ENCODE measurements around the gene KIAA0825.
"Not testable (repeated sequence)": the region's sequence is repeated elsewhere in the genome, so short reads cannot be mapped to it uniquely, and the experiment has no call there.

KIAA0825 gene

DNA sequence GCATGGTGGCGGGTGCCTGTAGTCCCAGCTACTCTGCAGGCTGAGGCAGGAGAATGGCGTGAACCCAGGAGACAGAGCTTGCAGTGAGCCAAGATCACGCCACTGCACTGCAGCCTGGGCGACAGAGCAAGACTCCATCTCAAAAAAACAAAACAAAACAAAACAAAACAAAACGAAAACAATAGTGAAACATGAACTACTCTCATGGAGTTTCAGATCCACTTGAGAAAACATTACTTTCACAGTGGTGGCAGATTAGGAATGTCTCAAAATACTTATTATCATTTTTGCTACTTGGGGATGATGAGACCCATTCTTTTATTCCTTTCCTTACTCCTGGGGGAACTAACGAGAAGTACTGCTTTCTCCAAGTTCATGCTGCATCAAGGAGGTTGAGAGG is 448.2 kb downstream of the KIAA0825 start:
- DNase-seq = not testable (repeated sequence)

GRCh38 chr5:94168151-94168550 is 450.3 kb downstream of the KIAA0825 start:
- no peak for DNase-seq

DNA sequence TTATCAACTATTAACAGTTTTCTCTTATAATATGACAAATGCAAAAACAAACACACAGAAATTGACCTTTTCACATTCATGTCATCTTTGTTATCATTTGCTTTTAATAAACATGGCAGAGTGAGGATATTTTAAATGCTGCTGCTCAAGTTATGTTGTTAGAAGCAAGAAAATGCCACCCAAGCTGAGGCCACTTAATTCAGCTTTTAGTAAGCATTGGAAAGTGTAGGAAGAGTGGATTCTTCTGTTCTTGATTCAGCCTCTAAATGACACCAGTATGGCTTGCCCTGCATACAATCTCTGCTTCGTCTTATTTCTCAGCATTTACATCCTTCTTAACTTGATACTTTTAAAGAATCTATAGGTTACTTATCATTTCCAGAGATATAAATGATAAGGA is 456.6 kb downstream of the KIAA0825 start:
- no peak for DNase-seq

GRCh38 chr5:94159144-94159543 is 459.3 kb downstream of the KIAA0825 start:
- DNase-seq = no peak

GRCh38 chr5:94157704-94158539 is 460.5 kb downstream of the KIAA0825 start:
- no peak for DNase-seq

- DNase-seq = no peak
These were observed 463.7 kb downstream of the KIAA0825 start for GRCh38 chr5:94154672-94155071.

DNA sequence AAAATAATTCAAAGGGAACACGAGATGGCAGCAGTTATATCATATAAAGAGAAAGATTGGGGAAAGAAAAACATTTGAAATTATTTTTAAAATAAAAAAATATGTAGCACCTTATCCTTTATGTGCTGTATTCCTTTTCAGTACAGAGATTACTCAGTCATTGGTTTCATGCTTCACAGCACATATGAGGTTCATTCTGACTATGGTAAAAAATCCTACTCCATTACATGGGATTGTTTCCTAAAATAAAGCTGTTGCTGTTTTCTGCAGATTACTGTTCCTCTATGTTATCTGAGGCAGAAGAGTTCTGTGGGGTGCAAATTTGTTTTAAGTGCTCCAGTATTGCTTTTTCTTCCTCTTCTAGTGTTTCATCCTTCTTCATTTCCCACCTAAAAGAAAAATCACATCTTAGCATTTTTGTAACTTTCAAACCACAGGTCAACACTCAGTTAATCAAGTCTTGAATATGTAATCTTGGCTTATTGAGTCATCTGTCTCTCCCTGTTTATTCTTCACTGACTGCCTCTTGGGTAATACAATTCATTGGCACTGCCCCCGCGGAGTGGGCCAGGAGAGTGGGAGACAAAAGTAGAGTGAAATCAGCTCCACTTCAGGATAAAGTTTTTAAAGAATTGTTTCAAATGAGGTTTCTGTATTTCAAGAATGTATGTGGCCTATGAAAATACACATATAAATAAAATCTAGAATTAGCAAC is 464.5 kb downstream of the KIAA0825 start:
- DNase-seq = no peak

- DNase-seq = not testable (repeated sequence)
These were observed 474.8 kb downstream of the KIAA0825 start for GRCh38 chr5:94143621-94144020.

GRCh38 chr5:94140300-94140699 is 478.1 kb downstream of the KIAA0825 start:
- DNase-seq = no peak

- no peak for DNase-seq
These were observed 488.3 kb downstream of the KIAA0825 start for GRCh38 chr5:94130077-94130476.

DNA sequence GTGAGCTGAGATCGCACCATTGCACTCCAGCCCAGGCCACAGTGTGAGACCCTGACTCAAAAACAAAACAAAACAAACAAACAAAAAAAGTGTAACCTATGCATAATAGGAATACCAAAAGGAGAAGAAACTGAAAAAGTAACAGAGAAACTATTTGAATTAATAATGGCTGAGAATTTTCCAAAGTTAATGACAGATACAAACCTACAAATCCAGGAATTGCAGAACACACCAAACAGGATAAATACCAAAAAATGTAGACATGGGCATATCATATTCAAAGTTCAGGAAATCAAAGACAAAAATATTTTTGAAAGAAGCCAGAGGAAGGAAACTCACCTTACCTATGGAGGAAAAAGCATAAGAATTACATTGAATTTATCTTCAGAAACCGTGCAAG is 493.3 kb downstream of the KIAA0825 start:
- no peak for DNase-seq

DNA sequence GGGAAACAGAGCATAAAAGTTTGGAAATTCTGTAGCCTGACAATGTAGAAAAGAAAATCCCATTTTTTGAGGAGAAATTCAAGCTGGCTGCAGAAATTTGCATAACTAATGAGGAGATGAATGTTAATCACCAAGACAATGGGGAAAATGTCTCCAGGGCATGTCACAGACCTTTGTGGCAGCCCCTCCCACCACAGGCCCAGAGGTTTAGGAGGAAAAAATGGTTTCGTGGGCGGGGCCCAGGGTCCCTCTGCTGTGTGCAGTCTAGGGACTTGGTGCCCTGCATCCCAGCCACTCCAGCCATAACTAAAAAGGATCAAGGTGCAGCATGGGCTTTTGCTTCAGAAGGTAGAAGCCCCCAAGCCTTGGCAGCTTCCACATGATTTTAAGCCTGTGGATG is 502.1 kb downstream of the KIAA0825 start:
- not testable (repeated sequence) for DNase-seq

- no peak for DNase-seq
These were observed 505.3 kb downstream of the KIAA0825 start for GRCh38 chr5:94113087-94113486.

GRCh38 chr5:94111209-94112004 is 507.0 kb downstream of the KIAA0825 start:
- DNase-seq = peak; percentile 87

DNA sequence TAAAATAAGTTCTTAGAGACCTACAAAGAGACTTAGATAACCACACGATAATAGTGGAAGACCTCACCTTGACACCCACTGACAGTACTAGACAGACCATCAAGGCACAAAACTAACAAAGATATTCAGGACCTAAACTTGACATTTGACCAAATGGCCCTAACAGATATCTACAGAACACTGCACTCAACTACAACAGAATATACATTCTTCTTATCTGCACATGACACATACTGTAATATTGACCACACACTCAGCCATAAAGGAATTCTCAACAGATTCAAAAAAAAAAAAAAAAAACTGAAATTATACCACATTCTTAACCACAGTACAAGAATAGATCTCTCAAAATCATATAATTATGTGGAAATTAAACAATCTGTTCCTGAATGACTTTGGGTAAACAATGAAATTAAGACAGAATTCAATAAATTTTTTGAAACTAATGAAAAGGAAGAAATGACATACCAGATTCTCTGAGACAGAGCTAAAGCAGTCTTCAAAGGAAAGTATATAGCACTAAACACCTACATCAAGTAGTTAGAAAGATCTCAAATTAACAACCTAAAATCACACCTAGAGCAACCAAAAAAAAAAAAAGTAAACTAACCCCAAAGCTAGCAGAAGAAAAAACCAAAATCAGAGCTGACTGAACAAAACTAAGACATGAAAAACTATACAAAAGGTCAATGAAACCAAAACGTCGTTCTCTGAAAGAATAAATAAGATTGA is 514.7 kb downstream of the KIAA0825 start:
- DNase-seq = no peak

Data from GDM1 (cell line).